Stomach (tissue), 4 donors: ENCODE results near the gene RASL10B.

Source experiments
- POLR2AphosphoS5 ChIP-seq, 3 donors: sonication (generic); formaldehyde crosslinking; IDR thresholded peaks; one replicate each; pipeline ENCODE4 v1.6.1; 2016; ENCODE audit warnings: antibody characterized with exemption in 3 of 3
- TF ChIP-seq, protein P1 (sequence below), 7 experiments: fragments of 450-650 bp in 4 of 7; fragments of 200-600 bp in 3 of 7; sonication (generic) in 3 of 7; IDR thresholded peaks; one replicate each; pipeline ENCODE4 v1.5.1; 2016 to 2019; ENCODE audit warnings: antibody characterized with exemption in 7 of 7, control low read depth in 2 of 7, mild to moderate bottlenecking in 1 of 7

- TF ChIP-seq, protein P1, sequence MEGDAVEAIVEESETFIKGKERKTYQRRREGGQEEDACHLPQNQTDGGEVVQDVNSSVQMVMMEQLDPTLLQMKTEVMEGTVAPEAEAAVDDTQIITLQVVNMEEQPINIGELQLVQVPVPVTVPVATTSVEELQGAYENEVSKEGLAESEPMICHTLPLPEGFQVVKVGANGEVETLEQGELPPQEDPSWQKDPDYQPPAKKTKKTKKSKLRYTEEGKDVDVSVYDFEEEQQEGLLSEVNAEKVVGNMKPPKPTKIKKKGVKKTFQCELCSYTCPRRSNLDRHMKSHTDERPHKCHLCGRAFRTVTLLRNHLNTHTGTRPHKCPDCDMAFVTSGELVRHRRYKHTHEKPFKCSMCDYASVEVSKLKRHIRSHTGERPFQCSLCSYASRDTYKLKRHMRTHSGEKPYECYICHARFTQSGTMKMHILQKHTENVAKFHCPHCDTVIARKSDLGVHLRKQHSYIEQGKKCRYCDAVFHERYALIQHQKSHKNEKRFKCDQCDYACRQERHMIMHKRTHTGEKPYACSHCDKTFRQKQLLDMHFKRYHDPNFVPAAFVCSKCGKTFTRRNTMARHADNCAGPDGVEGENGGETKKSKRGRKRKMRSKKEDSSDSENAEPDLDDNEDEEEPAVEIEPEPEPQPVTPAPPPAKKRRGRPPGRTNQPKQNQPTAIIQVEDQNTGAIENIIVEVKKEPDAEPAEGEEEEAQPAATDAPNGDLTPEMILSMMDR (IDR thresholded peaks at IDR 0.05) = no peak
- TF ChIP-seq POLR2AphosphoS5 (IDR thresholded peaks at IDR 0.05) = no peak
Observed at GRCh38 chr17:35728551-35728950, 2.9 kb upstream of the RASL10B start.
